ENCODE data around the gene SMAD7.

DNA sequence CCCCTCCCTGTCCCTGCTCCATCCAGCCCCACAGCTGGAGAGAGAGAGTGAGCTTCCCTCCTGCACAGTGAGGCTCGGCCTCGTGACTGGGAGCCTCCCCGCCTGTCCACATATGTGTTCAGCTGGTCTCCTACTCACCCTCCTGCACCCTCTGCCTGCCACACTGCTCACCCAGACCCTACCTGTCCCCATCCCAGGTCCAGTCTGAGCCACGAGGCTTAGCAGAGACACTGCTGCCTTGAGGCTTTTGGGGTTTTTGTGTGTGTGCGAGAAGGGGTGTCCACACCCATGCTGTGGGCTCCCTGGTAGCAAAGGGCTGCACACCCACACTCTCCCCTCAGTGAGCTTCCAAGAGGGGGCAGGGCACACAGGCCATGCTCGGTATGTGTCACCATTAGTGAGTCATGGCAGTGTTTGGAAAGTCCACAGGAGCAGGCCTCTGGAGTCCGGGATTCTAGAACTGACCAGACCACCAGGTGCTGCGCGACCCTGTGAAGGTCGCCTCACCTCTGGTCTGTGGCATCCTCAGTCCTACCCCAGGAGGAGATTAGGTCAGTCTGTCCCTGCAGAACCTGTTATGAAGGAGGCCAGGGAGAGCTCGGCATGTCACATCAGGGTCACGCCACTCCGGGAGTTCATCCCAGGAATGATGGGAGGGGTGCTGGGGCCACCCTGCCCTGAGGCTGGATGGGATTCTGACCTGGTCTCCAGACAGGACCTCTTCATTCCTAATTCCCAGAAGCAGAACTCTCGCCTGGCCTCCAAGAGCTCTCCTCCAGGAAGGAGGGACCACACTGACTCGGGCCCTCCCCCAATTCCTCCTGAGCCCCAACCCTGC is 39.9 kb upstream of the SMAD7 start:
- TF ChIP-seq, protein P1, sequence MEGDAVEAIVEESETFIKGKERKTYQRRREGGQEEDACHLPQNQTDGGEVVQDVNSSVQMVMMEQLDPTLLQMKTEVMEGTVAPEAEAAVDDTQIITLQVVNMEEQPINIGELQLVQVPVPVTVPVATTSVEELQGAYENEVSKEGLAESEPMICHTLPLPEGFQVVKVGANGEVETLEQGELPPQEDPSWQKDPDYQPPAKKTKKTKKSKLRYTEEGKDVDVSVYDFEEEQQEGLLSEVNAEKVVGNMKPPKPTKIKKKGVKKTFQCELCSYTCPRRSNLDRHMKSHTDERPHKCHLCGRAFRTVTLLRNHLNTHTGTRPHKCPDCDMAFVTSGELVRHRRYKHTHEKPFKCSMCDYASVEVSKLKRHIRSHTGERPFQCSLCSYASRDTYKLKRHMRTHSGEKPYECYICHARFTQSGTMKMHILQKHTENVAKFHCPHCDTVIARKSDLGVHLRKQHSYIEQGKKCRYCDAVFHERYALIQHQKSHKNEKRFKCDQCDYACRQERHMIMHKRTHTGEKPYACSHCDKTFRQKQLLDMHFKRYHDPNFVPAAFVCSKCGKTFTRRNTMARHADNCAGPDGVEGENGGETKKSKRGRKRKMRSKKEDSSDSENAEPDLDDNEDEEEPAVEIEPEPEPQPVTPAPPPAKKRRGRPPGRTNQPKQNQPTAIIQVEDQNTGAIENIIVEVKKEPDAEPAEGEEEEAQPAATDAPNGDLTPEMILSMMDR (conservative IDR thresholded peaks at IDR 0.05), result no peak
- TF ChIP-seq ZFX (IDR thresholded peaks at IDR 0.05), result no peak
